ENCODE measurements around the gene TSPAN9.
A peak's percentile ranks its signal among the peaks of the same experiment; 100 is the strongest.

The TSPAN9 gene

DNA sequence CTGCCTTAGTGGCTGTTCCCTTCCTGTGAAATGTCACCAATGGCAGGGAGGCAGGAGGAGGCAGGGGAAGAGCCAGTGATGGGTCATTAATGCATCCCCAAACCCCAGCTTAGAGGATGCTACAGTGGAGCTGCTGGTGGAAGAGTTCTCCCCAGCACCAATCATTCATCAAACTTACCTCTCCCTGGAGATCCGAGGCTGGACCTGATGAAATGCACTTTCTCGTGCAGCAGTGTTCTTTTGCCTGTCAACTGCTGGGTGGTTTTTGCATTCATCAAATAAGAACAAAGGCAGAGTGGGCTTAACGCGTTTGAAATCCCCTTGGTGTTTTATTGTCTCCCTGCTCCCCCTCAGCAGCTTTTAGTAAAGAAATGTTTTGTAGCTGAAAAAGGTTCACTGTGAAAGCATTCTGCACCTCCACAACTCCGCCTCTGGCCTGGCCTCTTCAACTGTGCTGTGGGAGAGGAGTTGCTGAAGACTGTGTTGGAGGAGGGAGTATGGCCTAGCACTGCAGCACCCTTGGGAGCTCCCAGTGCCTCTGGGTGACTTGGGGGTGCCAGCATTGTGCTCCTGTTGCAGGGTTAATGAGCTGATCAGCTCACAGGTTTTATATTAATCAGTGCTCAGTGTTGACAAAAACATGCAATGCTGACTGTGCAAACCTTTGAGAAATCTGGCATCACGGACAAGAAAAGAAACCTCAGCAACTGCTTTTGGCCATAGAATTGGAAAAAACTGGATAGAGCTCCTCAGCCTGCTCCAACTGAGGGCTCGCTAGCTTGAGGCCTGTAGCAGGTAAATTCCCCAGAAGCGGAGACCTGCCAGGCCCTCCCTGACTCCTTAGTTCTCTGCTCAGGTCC lies 14.4 kb downstream of the TSPAN9 start:
- Histone ChIP-seq H3K9me3 (ENCODE audit: severe bottlenecking) (no peaks in the 10 kb centered on the region), H3K4me3 (ENCODE audit: low read depth, low read length) (no peak overlapping the region), H3K27ac (no peak overlapping the region), H3K36me3 (no peaks in the 10 kb centered on the region; the same call in 1 of the 2 replicates), H3K27me3 (ENCODE audit: insufficient read depth, low read depth, severe bottlenecking) (no peaks in the 10 kb centered on the region)
- TF ChIP-seq, protein P1, sequence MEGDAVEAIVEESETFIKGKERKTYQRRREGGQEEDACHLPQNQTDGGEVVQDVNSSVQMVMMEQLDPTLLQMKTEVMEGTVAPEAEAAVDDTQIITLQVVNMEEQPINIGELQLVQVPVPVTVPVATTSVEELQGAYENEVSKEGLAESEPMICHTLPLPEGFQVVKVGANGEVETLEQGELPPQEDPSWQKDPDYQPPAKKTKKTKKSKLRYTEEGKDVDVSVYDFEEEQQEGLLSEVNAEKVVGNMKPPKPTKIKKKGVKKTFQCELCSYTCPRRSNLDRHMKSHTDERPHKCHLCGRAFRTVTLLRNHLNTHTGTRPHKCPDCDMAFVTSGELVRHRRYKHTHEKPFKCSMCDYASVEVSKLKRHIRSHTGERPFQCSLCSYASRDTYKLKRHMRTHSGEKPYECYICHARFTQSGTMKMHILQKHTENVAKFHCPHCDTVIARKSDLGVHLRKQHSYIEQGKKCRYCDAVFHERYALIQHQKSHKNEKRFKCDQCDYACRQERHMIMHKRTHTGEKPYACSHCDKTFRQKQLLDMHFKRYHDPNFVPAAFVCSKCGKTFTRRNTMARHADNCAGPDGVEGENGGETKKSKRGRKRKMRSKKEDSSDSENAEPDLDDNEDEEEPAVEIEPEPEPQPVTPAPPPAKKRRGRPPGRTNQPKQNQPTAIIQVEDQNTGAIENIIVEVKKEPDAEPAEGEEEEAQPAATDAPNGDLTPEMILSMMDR (IDR thresholded peaks at IDR 0.05; ENCODE audit: low read depth, low read length), result no peak
- DNase-seq, result no peak

DNA sequence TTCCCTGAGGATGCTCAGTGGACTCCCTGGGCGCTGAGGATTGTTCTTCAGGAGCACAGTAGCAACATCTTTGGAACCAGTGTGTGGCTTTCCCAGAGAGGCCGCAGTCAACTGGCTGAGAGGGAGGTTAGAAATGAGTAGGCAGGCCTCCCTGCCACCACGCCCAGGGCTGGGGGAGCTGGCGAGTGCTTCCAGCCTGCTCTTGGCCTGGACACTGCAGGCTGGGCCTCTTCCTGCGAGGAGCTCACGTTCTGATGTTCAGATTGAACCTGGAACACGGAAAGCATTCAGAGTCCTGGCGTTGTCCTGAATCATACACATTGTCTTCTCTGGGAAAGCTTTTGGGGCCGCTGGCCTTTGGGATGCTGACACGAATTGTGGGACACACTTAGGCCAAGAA lies 15.6 kb downstream of the TSPAN9 start:
- Histone ChIP-seq H3K36me3 (no peaks in the 10 kb centered on the region; the same call in 1 of the 2 replicates), H3K27me3 (ENCODE audit: insufficient read depth, low read depth, severe bottlenecking) (no peaks in the 10 kb centered on the region), H3K9me3 (ENCODE audit: severe bottlenecking) (no peaks in the 10 kb centered on the region), H3K27ac (no peak overlapping the region), H3K4me3 (ENCODE audit: low read depth, low read length) (no peak overlapping the region)
- TF ChIP-seq, protein P1 (IDR thresholded peaks at IDR 0.05; ENCODE audit: low read depth, low read length), result no peak
- no peak for DNase-seq

DNA sequence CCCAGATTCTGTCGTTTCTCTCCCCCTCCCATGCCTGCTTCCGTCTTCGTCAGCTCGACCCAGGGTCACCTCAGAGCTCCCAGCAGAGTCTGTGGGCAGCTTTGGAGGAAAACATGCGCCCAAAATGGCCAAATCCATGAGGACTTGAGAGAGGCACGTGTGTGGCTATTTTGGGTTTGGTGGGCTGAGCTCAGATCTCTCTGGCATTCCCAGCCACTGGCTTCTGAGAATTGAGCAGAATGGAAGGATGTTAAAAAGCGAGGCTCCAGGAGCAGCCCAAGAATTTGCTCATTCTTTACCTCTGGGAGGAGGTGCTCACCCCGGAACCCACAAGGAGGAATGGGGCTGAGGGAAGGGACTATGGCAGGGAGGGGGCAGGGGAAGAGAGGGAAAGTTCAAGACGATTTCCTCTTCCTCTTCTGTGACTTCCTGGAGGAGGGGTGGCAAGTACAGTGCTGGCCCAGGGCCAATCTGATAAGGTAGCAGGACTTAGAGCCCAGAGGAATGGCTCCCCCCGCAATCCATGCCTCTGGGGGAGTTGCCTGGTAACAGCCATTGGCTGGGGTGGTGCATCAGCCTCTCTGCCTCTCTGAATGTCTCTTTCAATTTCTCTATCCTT lies 20.1 kb downstream of the TSPAN9 start:
- Histone ChIP-seq H3K27ac (peak overlapping the region; percentile 39), H3K4me3 (ENCODE audit: low read depth, low read length) (no peak overlapping the region)

DNA sequence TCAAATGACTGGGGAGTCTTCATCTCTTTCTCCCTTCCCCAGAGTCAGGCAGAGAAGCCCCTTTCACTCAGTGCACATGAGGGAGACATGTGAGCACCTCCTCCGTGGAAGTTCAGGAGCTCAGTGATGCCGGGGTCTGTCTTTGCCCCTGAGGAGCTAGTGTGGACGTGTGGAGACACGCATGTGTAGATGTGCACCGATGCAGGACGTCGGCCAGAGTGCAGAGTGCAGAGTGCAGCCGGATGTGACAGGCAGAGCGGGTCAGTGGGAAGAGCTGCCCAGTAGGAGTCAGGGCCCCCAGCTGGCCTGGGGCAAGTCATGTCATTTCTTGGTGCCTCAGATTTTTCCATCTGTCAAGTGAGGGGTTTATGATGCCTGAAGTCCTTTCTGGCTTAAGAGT lies 20.7 kb downstream of the TSPAN9 start:
- H3K27ac ChIP-seq, result peak overlapping the region; percentile 39; the same call in 1 of the 2 replicates
- H3K27me3 ChIP-seq (ENCODE audit: insufficient read depth, low read depth, severe bottlenecking), result no peaks in the 10 kb centered on the region
- peaks cover 9% of the 10 kb centered on the region for H3K9me3 ChIP-seq (ENCODE audit: severe bottlenecking)
- H3K4me3 ChIP-seq (ENCODE audit: low read depth, low read length), result no peak overlapping the region
- no peaks in the 10 kb centered on the region for H3K36me3 ChIP-seq
- TF ChIP-seq, protein P1 (IDR thresholded peaks at IDR 0.05; ENCODE audit: low read depth, low read length), result no peak
- DNase-seq, result no peak

More for the DNA sequence above, 20.1 kb downstream of the TSPAN9 start:
- Histone ChIP-seq H3K9me3 (ENCODE audit: severe bottlenecking) (peaks cover 9% of the 10 kb centered on the region), H3K36me3 (no peaks in the 10 kb centered on the region; the same call in 1 of the 2 replicates), H3K27me3 (ENCODE audit: insufficient read depth, low read depth, severe bottlenecking) (no peaks in the 10 kb centered on the region)
- DNase-seq, result no peak
- TF ChIP-seq, protein P1 (IDR thresholded peaks at IDR 0.05; ENCODE audit: low read depth, low read length), result no peak

DNA sequence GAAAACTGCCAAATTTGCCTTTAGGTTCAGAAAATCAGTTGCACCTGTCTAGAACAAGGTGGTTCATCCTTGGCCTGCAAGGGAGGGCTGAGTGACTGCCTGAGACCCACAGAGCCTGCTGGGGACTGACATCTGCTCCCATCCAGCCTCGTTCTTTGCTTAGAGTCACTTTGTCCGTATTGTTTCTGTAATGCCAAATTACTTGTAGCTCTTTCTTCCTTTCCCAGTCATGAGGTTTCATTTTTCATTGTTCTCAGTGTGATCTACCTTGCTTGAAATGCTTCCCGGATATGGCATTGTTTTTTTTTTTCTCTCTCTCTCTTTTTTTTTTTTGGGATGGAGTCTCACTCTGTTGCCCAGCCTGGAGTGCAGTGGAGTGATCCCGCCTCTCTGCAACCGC lies 21.3 kb downstream of the TSPAN9 start:
- H3K4me3 ChIP-seq (ENCODE audit: low read depth, low read length), result no peak overlapping the region
- H3K27ac ChIP-seq, result no peak overlapping the region
- no peak for DNase-seq
- TF ChIP-seq, protein P1 (IDR thresholded peaks at IDR 0.05; ENCODE audit: low read depth, low read length), result no peak
- no peaks in the 10 kb centered on the region for H3K36me3 ChIP-seq
- peaks cover 9% of the 10 kb centered on the region for H3K9me3 ChIP-seq (ENCODE audit: severe bottlenecking)
- no peaks in the 10 kb centered on the region for H3K27me3 ChIP-seq (ENCODE audit: insufficient read depth, low read depth, severe bottlenecking)

All from WERI-Rb-1 (cell line).